GM12878 (cell line): ENCODE measurements around the gene SORCS1. TPM values are rescaled to one million over a fixed set of nuclear protein-coding genes. Genes with fewer than 3 reads are reported as not detected.

Experiments
- HDAC6 ChIP-seq: fragments of 200-600 bp; sonication (generic); IDR thresholded peaks from one replicate; pipeline ENCODE4 v1.8.0; 2017; ENCODE audit warnings: antibody characterized with exemption; ENCODE audit not compliant: unreplicated experiment
- POLR2A ChIP-seq: IDR thresholded peaks from 2 replicates; pipeline ENCODE4 v1.6.1; 2011; ENCODE audit warnings: low read depth, mild to moderate bottlenecking, low read length
- RELB ChIP-seq: fragments of 450-650 bp; IDR thresholded peaks from 2 replicates; pipeline ENCODE4 v1.6.1; 2017; ENCODE audit warnings: low read depth, mild to moderate bottlenecking, moderate library complexity
- ZNF217 ChIP-seq: fragments of 450-650 bp; IDR thresholded peaks from 2 replicates; pipeline ENCODE4 v1.6.1; 2017; ENCODE audit warnings: antibody characterized with exemption, mild to moderate bottlenecking
- ZNF274 ChIP-seq: IDR thresholded peaks from one replicate; pipeline ENCODE4 v1.8.0; 2011; ENCODE audit not compliant: insufficient read length, insufficient read depth
- ZNF384 ChIP-seq: IDR thresholded peaks from 2 replicates; pipeline ENCODE4 v1.6.1; 2012; ENCODE audit warnings: low read depth, mild to moderate bottlenecking, low read length, improper control_type of control experiment, borderline replicate concordance
- polyA plus RNA-seq, 11 experiments: library from polyadenylated mRNA; depleted of rRNA in 4 of 11; unstranded in 6 of 11; stranded (reverse) in 5 of 11; fragments of >200 nt; fragmentation: Nextera tagmentation in 4 of 11; fragmentation: Illumina TruSeq in 1 of 11; extraction: Ambion mirVana in 4 of 11; extraction: Trizol in 1 of 11; gene quantifications; 1 replicate in 1 of 11; 2 replicates in 10 of 11; pipeline versions ENCODE4 v1.2.1 to v1.2.3, GENCODE V29; 2011 to 2016; ENCODE audit warnings: inconsistent platforms in 2 of 11, missing spikeins in 2 of 11, low read depth in 1 of 11
- total RNA-seq, 4 experiments: library from RNA; depleted of rRNA in 3 of 4; stranded (reverse); fragments of >200 nt in 3 of 4; fragmentation: Illumina TruSeq in 1 of 4; extraction: Trizol in 1 of 4; gene quantifications; 2 replicates each; pipeline versions ENCODE4 v1.2.1 to v1.2.3, GENCODE V29; 2013 to 2021
- TF ChIP-seq, protein P1 (sequence below): IDR thresholded peaks from 2 replicates; pipeline ENCODE4 v1.6.1; 2012; ENCODE audit warnings: improper control_type of control experiment, low read depth, low read length; ENCODE audit not compliant: insufficient replicate concordance
- TF ChIP-seq, protein P2 (sequence below): fragments of 450-650 bp; IDR thresholded peaks from 2 replicates; pipeline ENCODE4 v1.6.1; 2016; ENCODE audit warnings: mild to moderate bottlenecking, moderate library complexity, borderline replicate concordance
- TF ChIP-seq, protein P3 (sequence below): fragments of 450-650 bp; IDR thresholded peaks from 2 replicates; pipeline ENCODE4 v1.6.1; 2014; ENCODE audit warnings: mild to moderate bottlenecking

Gene SORCS1
- total and polyA plus RNA-seq, 10 of the 15 experiments (the other 5 are each of a cell fraction or from before 2014, with no cell fraction given): 0.02 to 9.6 (median 0.06) TPM; not detected in 3

DNA sequence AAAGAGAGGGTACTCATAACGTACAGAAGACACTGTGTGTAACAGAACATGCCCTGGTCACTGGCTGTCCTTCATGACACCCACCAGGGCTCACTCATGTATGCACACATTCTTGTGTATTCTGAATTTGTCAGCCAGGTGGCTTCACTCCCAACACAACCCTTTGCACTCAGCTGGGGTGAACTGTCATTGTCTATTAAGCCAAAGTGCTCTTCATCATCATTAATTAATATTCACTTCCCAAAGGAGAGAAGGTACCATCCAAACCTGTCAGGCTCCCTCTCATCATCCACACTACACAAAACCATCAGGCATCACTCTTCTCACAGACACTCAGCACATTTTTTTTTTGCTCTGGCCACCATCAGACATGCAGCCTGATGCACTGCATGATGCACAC lies 469.8 kb downstream of the SORCS1 start (continued):
- TF ChIP-seq, protein P1, sequence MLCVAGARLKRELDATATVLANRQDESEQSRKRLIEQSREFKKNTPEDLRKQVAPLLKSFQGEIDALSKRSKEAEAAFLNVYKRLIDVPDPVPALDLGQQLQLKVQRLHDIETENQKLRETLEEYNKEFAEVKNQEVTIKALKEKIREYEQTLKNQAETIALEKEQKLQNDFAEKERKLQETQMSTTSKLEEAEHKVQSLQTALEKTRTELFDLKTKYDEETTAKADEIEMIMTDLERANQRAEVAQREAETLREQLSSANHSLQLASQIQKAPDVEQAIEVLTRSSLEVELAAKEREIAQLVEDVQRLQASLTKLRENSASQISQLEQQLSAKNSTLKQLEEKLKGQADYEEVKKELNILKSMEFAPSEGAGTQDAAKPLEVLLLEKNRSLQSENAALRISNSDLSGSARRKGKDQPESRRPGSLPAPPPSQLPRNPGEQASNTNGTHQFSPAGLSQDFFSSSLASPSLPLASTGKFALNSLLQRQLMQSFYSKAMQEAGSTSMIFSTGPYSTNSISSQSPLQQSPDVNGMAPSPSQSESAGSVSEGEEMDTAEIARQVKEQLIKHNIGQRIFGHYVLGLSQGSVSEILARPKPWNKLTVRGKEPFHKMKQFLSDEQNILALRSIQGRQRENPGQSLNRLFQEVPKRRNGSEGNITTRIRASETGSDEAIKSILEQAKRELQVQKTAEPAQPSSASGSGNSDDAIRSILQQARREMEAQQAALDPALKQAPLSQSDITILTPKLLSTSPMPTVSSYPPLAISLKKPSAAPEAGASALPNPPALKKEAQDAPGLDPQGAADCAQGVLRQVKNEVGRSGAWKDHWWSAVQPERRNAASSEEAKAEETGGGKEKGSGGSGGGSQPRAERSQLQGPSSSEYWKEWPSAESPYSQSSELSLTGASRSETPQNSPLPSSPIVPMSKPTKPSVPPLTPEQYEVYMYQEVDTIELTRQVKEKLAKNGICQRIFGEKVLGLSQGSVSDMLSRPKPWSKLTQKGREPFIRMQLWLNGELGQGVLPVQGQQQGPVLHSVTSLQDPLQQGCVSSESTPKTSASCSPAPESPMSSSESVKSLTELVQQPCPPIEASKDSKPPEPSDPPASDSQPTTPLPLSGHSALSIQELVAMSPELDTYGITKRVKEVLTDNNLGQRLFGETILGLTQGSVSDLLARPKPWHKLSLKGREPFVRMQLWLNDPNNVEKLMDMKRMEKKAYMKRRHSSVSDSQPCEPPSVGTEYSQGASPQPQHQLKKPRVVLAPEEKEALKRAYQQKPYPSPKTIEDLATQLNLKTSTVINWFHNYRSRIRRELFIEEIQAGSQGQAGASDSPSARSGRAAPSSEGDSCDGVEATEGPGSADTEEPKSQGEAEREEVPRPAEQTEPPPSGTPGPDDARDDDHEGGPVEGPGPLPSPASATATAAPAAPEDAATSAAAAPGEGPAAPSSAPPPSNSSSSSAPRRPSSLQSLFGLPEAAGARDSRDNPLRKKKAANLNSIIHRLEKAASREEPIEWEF: no peak
- no peak for TF ChIP-seq RELB
- TF ChIP-seq, protein P2, sequence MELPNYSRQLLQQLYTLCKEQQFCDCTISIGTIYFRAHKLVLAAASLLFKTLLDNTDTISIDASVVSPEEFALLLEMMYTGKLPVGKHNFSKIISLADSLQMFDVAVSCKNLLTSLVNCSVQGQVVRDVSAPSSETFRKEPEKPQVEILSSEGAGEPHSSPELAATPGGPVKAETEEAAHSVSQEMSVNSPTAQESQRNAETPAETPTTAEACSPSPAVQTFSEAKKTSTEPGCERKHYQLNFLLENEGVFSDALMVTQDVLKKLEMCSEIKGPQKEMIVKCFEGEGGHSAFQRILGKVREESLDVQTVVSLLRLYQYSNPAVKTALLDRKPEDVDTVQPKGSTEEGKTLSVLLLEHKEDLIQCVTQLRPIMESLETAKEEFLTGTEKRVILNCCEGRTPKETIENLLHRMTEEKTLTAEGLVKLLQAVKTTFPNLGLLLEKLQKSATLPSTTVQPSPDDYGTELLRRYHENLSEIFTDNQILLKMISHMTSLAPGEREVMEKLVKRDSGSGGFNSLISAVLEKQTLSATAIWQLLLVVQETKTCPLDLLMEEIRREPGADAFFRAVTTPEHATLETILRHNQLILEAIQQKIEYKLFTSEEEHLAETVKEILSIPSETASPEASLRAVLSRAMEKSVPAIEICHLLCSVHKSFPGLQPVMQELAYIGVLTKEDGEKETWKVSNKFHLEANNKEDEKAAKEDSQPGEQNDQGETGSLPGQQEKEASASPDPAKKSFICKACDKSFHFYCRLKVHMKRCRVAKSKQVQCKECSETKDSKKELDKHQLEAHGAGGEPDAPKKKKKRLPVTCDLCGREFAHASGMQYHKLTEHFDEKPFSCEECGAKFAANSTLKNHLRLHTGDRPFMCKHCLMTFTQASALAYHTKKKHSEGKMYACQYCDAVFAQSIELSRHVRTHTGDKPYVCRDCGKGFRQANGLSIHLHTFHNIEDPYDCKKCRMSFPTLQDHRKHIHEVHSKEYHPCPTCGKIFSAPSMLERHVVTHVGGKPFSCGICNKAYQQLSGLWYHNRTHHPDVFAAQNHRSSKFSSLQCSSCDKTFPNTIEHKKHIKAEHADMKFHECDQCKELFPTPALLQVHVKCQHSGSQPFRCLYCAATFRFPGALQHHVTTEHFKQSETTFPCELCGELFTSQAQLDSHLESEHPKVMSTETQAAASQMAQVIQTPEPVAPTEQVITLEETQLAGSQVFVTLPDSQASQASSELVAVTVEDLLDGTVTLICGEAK: no peak
- TF ChIP-seq ZNF384: no peak
- TF ChIP-seq ZNF274: no peak
- TF ChIP-seq ZNF217: no peak
- no peak for TF ChIP-seq POLR2A
- no peak for TF ChIP-seq HDAC6
- TF ChIP-seq, protein P3, sequence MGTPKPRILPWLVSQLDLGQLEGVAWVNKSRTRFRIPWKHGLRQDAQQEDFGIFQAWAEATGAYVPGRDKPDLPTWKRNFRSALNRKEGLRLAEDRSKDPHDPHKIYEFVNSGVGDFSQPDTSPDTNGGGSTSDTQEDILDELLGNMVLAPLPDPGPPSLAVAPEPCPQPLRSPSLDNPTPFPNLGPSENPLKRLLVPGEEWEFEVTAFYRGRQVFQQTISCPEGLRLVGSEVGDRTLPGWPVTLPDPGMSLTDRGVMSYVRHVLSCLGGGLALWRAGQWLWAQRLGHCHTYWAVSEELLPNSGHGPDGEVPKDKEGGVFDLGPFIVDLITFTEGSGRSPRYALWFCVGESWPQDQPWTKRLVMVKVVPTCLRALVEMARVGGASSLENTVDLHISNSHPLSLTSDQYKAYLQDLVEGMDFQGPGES: no peak
